Embryonic facial prominence (tissue), 1 donor: Measurements from ENCODE around the gene CDC42BPA.
"Not testable (repeated sequence)": the region's sequence is repeated elsewhere in the genome, so short reads cannot be mapped to it uniquely, and the experiment has no call there.

Experiments used
- DNase-seq: peaks from one replicate; pipeline ENCODE4 v3.0.0-alpha.2; 2016; ENCODE audit errors: extremely low spot score

The CDC42BPA gene

DNA sequence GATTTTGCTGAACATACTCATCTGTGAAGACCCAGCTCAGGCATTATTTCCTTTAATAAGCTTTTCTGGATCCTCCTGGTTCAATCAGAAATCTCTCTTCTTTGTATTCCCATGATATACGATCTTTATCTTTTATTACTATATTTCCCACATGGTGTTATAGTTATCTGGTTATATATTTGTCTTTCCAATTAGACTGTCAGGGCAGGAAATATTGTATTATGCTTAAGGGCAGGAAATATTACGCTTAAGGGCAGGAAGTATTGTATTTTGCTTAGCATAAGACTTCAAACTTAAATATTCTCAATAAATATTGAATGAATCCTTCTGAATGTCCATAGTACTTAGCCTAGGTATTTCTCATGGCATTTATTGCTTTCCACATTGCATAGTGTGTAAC, 256.0 kb downstream of the CDC42BPA start:
- DNase-seq, result no peak

DNA sequence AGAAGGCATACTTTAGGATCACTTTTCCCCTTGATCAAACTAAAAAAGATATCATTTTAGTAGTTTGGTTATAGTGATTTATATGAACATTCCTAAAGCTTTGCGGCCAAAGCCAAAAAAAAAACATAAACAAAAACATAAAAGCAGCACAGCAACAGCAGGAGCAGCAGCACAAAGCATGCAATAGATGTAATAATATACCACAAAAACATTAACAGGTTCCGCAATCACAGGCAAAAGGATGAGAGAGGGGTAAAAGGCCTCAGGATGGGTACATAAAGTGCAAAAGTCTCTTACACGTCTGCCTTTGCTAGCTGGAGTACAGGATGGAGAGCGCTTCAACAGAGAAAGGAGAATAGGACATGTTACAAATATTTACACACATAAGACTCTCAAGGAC, 259.2 kb downstream of the CDC42BPA start:
- no peak for DNase-seq

DNA sequence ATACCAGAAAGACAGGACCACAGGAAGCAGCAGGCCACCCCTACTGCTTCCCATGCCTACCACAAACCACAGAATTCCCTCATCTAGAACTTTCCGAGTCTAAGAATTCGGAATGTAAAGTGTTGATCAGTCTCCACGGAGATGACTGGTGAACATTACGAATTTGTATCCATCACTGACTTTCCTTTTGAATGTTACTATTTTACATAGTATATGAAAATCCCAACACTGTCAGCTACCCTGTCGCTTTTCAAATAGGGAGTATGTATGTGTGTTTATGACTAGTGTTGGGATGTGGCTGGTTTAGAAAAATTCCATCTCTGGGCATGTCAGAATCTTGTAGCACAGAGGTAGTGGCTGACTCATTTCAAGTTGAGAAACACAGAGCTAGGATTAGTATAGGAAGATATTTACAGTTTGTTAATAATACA, 260.0 kb downstream of the CDC42BPA start:
- no peak for DNase-seq

DNA sequence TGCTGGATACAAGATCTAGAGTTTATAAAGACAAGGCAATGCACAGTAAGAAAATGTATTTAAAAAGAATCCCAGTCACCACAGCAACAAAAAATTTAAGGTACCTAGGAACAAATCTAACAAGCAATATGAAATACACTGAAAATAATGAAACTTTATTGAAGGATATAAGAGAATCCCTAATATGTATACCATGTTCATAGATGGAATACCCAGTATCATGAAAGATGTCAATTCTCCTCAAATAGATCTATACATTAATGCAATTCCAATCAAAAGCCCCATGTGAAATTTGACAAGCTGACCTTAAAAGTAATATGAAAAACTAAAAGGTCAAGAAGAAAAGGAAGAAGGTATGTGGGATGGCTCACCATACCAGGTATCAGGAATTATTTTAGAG, 269.0 kb downstream of the CDC42BPA start:
- no peak for DNase-seq

DNA sequence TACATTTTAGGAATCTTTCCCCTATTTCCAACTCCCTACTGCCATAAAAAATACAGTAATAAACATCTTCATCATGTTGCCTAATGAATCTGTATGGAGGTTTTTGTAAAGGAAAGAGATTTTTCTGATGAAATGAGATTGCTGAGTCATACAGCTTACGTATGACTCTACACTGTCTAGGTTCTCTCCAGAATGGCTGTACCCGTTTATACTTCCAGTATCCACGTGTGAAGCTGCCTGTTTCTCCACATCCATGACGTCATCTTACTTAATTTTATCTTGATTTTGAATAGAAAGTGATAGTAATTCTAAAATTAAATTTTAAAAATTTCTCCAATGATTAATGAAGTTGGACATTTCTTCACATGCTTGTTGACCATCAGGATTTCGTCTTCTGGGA, 274.5 kb downstream of the CDC42BPA start:
- DNase-seq, result no peak

DNA sequence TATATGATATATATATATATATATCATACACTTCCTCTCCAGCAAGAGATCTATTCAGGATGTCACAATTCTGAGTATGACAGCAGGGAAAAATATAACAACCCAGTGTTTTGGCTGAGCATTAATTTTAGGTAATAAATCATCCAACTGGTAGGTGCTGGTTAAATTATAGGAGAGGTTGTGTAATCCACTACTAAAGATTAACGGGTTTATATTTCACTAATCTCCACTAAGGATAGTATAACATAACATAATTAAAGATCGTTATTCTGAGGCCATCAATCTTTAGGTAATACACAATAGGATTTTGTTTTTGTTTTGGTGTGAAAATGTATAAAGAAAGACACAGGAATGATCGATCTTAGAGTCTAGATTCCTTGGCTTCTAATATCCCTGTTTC, 276.0 kb downstream of the CDC42BPA start:
- DNase-seq, result no peak

DNA sequence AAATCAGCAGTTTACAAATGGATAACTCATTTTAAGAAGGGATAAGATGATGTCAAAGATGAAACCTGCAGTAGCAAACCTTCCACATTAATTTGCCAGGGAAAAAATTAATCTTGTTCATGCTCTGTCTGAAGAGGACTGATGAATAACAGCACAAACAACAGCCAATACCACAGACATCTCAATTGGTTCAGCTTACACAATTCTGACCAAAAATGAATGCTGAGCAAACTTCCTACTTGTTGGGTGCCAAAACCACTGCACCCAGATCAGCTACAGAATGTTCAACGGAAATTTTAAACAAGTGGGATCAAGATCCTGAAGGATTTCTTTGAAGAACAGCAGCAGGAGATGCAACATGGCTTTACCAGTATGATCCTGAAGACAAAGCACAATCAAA, 279.9 kb downstream of the CDC42BPA start:
- DNase-seq, result no peak

DNA sequence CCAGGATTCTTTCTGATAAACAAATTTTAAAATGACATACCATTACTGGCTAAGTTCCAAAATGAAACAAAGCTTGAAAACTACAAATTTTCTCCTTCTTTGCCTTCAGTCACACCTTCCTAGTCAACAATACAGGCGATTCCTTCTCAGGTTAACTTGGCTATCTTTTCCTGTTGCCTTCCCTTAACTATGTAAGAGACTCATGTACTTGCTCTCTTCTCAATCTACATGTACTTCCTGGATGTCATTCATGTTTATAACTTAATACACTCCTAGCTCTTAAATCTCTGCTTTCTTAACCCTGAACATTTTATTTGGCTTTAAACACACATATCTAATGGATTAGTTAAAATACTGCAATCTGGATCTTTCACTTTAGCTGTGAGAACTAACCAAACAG, 281.2 kb downstream of the CDC42BPA start:
- DNase-seq, result no peak

DNA sequence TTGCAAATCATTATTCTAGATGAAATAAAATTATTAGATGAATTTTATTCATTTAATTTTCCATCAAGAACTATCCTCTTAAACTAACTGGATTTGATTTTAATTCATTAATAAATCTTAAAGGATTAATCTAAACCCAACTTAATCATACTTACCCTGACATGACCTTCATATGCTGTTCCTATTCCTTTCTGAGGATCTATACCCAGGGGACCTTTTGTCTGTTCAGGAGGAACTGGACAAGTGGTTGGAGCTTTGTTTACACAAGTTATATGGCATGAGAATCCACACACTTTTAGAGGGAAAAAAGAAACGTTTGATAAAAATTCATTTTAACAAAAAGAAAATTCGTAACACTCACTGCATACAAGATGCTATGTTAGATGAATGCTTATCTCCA, 283.0 kb downstream of the CDC42BPA start:
- no peak for DNase-seq

DNA sequence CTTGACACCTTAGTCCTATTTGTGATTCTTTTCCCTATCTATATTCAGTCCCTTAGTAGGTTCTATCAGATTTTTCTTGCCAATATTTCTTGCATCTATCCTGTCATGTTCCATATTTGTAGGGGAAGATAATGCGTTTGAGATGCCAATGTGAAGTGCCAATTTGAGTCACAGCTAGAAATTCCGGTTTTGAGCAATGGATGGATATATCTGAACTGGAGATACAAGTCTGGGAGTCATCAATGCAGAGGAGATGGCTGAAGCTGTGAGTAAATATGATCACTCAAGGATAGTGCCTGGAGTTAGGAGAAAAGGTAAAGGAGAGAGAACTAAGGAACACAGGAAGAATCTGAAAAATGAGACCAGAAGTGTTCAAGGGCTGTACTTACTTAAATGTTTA, 284.4 kb downstream of the CDC42BPA start:
- DNase-seq, result no peak

DNA sequence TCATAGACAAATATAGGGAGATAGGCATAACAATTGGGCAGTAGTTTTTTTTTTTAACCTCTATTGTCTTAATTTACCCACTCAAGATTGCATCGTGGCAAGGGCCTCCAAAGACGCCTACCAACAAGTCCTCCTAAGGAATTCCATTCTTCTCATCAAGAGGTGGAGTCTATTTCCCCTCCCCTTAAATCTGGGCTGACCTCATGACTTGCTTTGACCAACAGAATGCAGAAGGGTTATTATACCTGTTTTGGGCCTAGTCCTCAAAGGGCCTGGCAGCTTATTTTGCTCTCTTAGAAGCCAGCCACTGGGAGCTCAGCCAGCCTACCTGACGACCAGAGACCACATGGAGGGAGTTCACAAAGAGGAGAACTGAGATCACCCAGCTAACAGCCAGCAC, 285.9 kb downstream of the CDC42BPA start:
- no peak for DNase-seq

DNA sequence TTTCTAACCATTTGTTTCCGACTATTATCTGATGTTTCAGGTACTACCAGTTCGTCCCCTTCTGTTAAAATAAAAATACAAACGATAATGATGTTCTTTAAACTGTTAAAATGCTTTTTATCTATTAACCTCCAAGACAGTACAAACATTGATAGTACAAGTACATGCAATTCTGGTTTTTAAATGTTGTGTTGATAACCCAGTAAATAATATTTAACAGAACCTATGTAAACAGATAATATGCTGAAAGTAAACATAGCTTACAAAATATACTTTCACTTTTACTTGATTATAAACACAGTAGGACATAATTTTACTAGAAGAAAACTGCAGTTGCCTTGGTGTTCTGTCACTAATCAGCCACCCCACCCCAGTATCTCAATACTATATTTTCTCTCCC, 301.3 kb downstream of the CDC42BPA start:
- DNase-seq, result no peak

DNA sequence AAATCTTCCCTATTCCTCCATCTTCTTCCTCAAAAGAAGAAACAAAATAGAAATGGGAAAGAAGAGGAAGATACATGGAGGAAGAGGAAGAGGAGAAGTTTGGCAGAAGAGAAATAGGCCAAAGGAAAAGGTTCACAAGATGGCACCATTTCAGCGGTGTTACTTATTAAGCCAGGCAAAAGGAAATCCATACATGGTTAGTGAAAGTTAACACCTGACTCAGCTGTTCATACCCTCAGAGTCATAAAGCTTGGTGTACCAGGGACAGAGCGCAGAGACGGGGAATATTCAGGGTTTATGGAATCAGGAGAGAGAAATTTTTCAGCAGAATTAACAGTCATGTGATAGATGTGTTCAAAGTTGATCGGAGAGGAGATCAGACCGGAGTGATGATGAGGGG, 307.6 kb downstream of the CDC42BPA start:
- no peak for DNase-seq

DNA sequence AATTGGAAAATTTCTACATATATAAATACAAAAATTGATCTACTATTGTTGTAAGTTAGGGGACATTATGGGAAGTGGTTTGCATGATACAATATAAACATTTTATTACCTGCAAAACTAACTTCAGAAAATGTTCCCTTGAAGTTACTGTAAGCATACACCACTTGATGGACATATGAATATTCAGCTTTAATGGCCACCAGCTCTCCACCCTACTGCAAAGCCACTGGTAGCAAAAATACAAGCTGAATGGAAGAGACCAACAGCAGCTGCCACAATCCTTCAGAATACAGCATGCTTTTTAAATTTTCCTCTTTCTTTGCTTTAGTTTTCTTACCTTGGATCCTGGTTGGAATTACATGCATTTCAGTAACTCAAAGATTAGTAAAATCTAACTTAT, 308.4 kb downstream of the CDC42BPA start:
- no peak for DNase-seq

DNA sequence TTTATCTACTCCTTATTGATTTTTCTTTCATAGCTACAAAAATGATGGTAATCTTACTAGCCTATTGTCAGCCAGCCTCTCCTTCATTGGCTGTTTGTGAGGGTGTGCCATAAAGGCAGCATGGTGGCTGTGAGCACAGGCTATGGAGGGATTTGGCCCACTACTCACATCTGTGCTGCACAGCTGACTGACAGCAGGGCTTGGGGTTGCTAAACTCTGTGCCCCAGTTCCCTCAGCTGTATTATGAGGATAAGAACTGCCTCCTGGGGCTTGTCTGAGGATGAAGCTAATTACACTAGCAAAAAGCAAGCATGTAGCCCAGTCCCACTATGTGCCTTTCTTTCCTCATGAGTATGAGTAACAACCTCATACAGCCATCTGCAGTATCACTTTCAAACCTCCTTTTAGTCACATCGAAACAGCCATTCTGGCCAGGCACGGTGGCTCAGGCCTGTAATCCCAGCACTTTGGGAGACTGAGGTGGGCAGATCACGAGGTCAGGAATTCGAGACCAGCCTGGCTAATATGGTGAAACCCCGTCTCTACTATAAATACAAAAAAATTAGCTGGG, 312.0 kb downstream of the CDC42BPA start:
- no peak for DNase-seq

DNA sequence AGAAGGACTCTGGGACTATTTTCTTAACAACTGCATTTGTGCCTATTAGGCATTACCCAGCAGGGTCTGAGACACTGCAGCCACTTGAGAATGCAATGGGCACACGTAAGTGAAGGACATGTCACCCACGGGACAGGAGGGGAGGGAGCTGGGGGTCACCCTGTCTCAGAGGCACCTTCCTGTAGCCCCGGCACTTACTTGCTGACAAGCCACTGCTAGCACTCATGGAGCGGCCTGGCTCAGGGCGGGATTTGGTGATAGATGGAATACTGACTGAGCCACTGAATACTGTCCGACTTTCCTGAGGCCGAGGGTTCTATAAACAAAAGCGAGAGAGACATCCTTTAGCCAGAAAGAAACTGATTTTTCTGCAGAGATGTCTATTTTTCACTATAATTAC, 313.5 kb downstream of the CDC42BPA start:
- no peak for DNase-seq

DNA sequence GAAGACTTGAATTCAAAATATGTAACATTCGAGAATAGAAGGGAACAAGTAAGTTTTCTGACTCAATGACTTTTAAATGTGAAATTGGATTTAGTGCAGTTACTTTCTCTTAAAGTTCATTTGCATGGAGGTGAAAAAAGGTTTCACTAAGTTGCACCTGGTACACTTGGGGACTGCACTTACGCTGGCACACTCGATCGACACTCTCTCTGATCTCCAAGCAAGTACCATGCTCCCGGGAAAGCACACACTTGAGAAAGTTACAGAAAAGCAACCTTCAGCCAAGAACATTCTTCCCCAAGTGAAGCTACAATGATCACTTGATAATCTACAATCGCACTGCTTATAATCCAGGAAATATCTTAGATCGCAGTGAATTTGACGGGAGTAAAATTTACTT, 315.1 kb downstream of the CDC42BPA start:
- DNase-seq, result no peak

DNA sequence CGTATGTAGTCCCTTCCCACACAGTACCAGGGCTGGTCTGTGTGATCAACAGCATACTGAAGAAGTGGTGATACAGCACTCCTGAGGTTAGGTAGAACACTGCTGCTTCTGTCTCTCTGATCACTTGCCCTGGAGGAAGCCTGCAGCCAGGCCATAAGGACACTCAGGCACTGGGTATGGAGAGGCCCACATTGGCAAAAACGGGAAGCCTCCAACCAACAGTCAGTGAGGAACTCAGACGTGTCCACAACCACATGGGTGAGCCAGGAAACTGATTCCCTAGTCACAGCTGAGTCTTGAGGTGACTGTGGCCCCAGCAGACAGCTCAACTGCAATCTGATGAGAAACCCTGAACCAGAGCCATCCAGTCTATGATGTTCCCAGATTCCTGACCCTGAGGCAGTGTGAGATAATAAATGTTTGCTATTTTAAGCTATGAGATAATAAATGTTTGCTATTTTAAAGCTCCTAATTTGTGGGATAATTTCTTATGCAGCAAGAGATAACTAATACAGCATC, 315.7 kb downstream of the CDC42BPA start:
- DNase-seq, result no peak

DNA sequence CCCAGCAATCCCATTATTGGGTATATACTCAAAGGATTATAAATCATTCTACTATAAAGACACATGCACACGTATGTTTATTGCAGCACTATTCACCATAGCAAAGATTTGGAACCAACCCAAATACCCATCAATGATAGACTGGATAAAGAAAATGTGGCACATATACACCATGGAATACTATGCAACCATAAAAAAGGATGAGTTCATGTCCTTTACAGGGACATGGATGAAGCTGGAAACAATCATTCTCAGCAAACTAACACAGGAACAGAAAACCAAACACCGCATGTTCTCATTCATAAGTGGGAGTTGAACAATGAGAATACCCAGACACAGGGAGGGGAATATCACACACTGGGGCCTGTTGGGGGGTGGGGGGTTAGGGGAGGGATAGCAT, 318.7 kb downstream of the CDC42BPA start:
- DNase-seq, result not testable (repeated sequence)

DNA sequence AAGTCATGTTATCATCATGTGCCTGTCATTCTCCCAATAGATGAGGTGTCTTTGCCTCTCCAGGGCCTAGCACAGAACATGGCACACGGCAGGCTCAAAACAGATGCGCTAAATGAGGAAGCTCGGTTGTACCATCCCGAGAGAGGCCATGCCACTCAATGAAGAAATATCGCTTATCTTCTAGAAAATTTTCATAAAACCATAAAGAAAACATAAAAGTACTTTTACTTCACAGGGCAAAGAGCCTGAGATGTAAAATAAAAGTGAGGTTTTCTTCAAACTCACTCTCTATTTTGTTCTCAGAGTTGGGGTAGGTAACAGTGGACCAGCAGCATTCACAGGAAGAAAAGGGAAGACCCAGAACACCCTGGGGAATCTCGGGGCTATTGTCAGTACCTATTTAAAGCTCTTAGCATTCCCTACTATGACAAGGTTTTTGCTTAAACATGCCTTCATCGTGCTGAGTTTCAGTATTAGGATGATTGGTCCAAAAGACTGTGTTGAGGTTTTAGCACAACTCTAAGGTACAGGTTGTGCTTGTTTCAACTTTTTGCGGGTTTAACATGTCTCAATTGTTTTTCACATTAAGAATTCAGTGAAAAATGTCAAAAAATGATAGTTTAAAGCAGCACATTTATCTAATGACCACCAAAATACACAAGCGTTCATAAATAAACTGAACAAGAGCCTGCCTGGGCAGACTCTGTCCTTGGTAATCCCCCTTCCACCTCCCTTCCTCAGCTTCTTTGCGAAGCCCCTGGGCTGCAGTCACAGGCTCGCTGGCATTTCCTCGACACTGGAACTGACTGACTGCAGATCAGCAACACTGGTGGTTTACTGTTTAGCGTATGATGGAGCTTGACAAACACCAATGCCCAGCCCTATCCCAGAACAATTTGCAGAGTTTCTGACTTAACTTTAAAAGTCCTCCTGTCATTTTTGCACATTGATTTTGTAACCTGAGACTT, 322.6 kb downstream of the CDC42BPA start:
- DNase-seq, result no peak

DNA sequence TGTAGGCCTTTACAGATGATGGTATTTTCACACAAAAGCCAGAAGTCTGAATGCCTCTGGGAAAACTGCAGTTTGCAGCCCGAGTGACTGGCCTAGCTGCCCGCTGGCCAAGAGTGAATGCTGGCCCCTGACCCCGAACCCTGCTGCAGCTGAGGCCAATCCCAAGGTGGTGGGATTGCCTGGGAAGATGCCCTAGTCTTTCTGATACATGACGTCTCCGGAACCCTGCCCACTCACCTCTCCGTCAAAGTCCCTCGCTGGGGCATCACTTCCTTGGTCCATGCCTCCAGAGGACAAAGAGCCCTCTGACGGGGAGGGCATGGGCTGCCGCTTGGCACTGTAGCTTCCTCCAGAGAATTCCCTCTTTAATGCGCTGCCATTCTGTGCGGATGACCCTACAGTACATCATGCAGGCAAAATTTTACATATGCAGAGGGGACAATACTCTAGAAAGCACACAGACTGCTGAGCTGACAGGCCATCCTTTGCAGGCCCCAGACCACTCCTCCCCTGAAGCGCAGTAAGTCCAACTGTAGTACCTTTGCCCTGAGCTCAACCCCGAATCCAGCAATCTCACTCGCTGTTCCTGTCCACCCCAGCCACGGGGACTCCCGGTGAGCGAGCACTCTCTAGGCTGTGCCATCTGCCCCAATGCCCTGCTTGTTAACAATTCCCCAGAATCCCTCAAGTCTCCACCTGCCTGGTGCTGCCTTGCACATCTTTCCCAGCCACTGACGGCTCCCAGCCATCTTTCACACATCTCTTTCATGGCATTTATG, 323.5 kb downstream of the CDC42BPA start:
- no peak for DNase-seq

DNA sequence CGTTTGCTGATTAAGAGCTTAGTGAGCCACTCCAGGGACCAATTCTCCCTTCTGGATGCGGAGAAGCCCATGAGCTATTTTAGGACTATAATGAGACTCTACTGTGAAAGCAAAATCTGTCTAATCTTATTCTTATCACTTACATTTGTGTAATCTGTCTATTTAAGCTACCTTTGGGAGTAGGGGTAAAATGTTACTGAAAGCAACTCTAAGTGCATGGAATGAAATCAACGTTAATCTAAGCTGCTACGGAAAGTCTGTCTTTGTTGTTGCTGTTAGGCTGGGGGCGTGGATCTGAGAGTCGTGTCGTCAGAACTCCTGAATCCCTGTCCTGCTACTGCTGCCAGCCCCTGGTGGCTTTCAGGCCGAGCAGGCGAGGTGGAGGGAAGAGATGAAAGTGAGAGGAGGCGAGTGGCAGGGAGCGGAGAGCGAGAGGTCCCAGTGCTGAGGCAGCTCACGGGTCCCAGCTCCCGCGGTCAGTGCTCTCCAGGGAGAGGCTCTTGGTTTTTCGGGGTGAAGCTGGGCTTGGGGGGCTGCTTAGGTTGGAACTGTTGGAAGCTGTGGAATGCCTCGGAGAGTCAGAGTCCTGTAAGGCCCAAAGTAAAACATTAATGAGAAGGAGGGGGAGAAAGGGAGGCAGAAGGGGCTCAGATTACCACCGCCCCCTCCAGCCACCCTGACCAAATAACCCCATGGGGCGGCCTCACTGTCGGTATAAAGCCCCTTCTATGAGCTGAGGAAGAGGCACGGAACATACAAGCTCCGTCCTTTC, 324.3 kb downstream of the CDC42BPA start:
- DNase-seq, result no peak
